PC-3 (cell line): Measurements from ENCODE around the gene NOXRED1. TPM values are rescaled to one million over a fixed set of nuclear protein-coding genes. Genes with fewer than 3 reads are reported as not detected.

Experiments used
- ATAC-seq: fragments of 200-7000 bp; cut with Tn5 transposase; 2 replicates; pipeline ENCODE4 v1.9.1; 2020; ENCODE audit warnings: mild to moderate bottlenecking, moderate library complexity
- BruUV-seq: library from RNA; stranded (reverse); fragments of 400-500 nt; replicated peaks from 2 replicates; lab custom pipeline; 2021; lab: Mats Ljungman, UMichigan
- CTCF ChIA-PET: fragments of 300-600 bp; sonication (Branson Sonifier 250); formaldehyde crosslinking; loops from one replicate; lab custom pipeline; 2022; ENCODE audit warnings: antibody characterized with exemption; lab: Charles Lee
- POLR2A ChIA-PET: fragments of 300-600 bp; sonication (Branson Sonifier 250); formaldehyde crosslinking; loops from one replicate; lab custom pipeline; 2022; ENCODE audit warnings: antibody characterized with exemption; ENCODE audit not compliant: unreplicated experiment; lab: Charles Lee
- DNase-seq: peaks from one replicate; pipeline ENCODE4 v3.0.0-alpha.2; 2015
- H2AFZ ChIP-seq: fragments of 300-600 bp; sonication (generic); 2 replicates; pipeline ENCODE4 v1.6.0; 2016; ENCODE audit warnings: antibody characterized with exemption, low read length
- H3F3A ChIP-seq: fragments of 300-600 bp; sonication (generic); one replicate; pipeline ENCODE4 v1.6.0; 2017; ENCODE audit warnings: antibody characterized with exemption, low read length, control low read depth, mild to moderate bottlenecking; ENCODE audit not compliant: unreplicated experiment
- H3K27ac ChIP-seq: fragments of 300-600 bp; sonication (generic); 2 replicates; pipeline ENCODE4 v1.5.1; 2016; ENCODE audit warnings: mild to moderate bottlenecking, low read length
- H3K27me3 ChIP-seq: fragments of 300-600 bp; sonication (generic); 2 replicates; pipeline ENCODE4 v1.6.1; 2016; ENCODE audit warnings: low read length, mixed read lengths
- H3K36me3 ChIP-seq: fragments of 300-600 bp; sonication (generic); 2 replicates; pipeline ENCODE4 v1.6.1; 2016; ENCODE audit warnings: low read depth, mixed run types, low read length, mixed read lengths
- H3K4me1 ChIP-seq: fragments of 300-600 bp; sonication (generic); 2 replicates; pipeline ENCODE4 v1.5.1; 2016; ENCODE audit warnings: low read length; ENCODE audit not compliant: insufficient read depth
- H3K4me2 ChIP-seq: fragments of 300-600 bp; sonication (generic); 2 replicates; pipeline ENCODE4 v1.6.0; 2016; ENCODE audit warnings: low read length
- H3K4me3 ChIP-seq: fragments of 300-600 bp; sonication (generic); 2 replicates; pipeline ENCODE4 v1.5.1; 2016; ENCODE audit warnings: mild to moderate bottlenecking, low read length, mixed read lengths
- H3K79me2 ChIP-seq: fragments of 300-600 bp; sonication (generic); 2 replicates; pipeline ENCODE4 v1.6.1; 2017; ENCODE audit warnings: low read length, mixed read lengths
- H3K9ac ChIP-seq: fragments of 300-600 bp; sonication (generic); 2 replicates; pipeline ENCODE4 v1.6.0; 2016; ENCODE audit warnings: mild to moderate bottlenecking, low read length
- H3K9me2 ChIP-seq: fragments of 300-600 bp; sonication (generic); replicated peaks from 2 replicates; pipeline ENCODE4 v1.6.1; 2016; ENCODE audit warnings: mixed run types, low read length, mixed read lengths
- H3K9me3 ChIP-seq: fragments of 300-600 bp; sonication (generic); 2 replicates; pipeline ENCODE4 v1.6.1; 2016; ENCODE audit warnings: low read length, mixed read lengths
- H4K20me1 ChIP-seq: fragments of 300-600 bp; sonication (generic); 2 replicates; pipeline ENCODE4 v1.6.1; 2016; ENCODE audit warnings: low read length, mixed read lengths
- CTCF ChIP-seq: fragments of 300-600 bp; sonication (generic); conservative IDR thresholded peaks from 2 replicates; pipeline ENCODE4 v1.5.1; 2017; ENCODE audit warnings: antibody characterized with exemption, low read depth, mild to moderate bottlenecking, low read length
- EZH2 ChIP-seq: fragments of 300-600 bp; sonication (generic); IDR thresholded peaks from one replicate; pipeline ENCODE4 v1.6.1; 2017; ENCODE audit warnings: antibody characterized with exemption, mild to moderate bottlenecking, low read length; ENCODE audit not compliant: unreplicated experiment
- EZH2phosphoT487 ChIP-seq: fragments of 300-600 bp; sonication (generic); IDR thresholded peaks from 2 replicates; pipeline ENCODE4 v1.6.1; 2018; ENCODE audit warnings: mild to moderate bottlenecking, antibody characterized with exemption, low read length, borderline replicate concordance
- intact Hi-C: fragments of 100-400 bp; cut with micrococcal nuclease; formaldehyde crosslinking; loops from 2 replicates; pipeline ENCODE4 v1.9.0; 2023
- total RNA-seq: library from RNA; depleted of rRNA; stranded (reverse); fragments of >200 nt; gene quantifications from 2 replicates; pipeline ENCODE4 v1.2.3, GENCODE V29; 2014

NOXRED1 gene
- total RNA-seq, 1 experiment from 2014 or later: 0.33 TPM

- DNase-seq (no peak), ATAC-seq (no peak)
- ChIA-PET POLR2A (no interaction called here), CTCF (no interaction called here)
- BruUV-seq: TSS peak; percentile 34
- Histone ChIP-seq H3K27me3 (no peaks in the 10 kb centered on the region), H3F3A (no peaks in the 10 kb centered on the region), H2AFZ (peak overlapping the region; percentile 98; the same call in 1 of the 2 replicates), H3K4me1 (peaks cover 27% of the 10 kb centered on the region), H4K20me1 (no peaks in the 10 kb centered on the region), H3K9me2 (no peaks in the 10 kb centered on the region), H3K9ac (peak overlapping the region; percentile 86), H3K4me3 (peak overlapping the region; percentile 92), H3K27ac (no peak overlapping the region), H3K9me3 (no peaks in the 10 kb centered on the region), H3K79me2 (peaks cover 35% of the 10 kb centered on the region), H3K36me3 (no peaks in the 10 kb centered on the region), H3K4me2 (peak overlapping the region; percentile 92)
- intact Hi-C loops: no loop called here
- TF ChIP-seq CTCF (no peak), EZH2phosphoT487 (no peak), EZH2 (no peak)
These were observed 48.0 kb downstream of the NOXRED1 start for GRCh38 chr14:77375164-77375950.

DNA sequence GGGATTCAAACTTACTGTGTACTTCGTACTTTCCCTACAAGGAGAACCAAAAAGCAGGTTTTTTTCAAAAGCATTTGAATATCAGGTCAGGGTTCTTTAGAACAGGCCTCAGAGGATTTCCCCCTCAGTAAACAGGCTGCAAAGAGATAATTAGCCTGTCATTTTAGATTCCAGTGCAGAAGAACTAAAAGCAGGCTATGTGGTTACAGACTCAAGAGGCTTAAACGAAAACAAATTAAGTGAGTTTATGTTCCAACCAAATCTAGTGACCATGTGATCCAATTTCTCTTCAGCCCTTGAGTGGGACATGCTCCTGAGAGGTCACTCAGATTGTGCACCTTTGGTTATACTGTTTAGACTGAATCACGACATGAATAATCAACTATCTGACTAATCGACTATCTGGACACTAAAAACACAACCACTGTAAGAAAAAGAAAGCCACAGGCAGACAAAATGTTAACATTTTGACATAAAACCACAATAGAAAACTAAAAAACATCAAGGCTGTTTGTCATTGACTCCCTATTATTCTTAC lies 51.0 kb downstream of the NOXRED1 start:
- no peak overlapping the region for H3K4me2 ChIP-seq
- no TSS peak for BruUV-seq
- H4K20me1 ChIP-seq: no peaks in the 10 kb centered on the region
- no peak overlapping the region for H3K27ac ChIP-seq
- peaks cover 22% of the 10 kb centered on the region for H3K4me1 ChIP-seq
- ATAC-seq (no peak), DNase-seq (peak; percentile 57)
- ChIA-PET CTCF (no interaction called here), POLR2A (no interaction called here)
- intact Hi-C loops: no loop called here
- H3K4me3 ChIP-seq: no peak overlapping the region
- no peaks in the 10 kb centered on the region for H3K36me3 ChIP-seq
- no peaks in the 10 kb centered on the region for H3K9me2 ChIP-seq
- no peak for TF ChIP-seq EZH2
- no peak for TF ChIP-seq EZH2phosphoT487
- TF ChIP-seq CTCF: no peak
- H3K79me2 ChIP-seq: peaks cover 35% of the 10 kb centered on the region
- H3F3A ChIP-seq: no peaks in the 10 kb centered on the region
- no peaks in the 10 kb centered on the region for H3K9me3 ChIP-seq
- no peaks in the 10 kb centered on the region for H3K27me3 ChIP-seq
- no peak overlapping the region for H2AFZ ChIP-seq
- no peak overlapping the region for H3K9ac ChIP-seq

DNA sequence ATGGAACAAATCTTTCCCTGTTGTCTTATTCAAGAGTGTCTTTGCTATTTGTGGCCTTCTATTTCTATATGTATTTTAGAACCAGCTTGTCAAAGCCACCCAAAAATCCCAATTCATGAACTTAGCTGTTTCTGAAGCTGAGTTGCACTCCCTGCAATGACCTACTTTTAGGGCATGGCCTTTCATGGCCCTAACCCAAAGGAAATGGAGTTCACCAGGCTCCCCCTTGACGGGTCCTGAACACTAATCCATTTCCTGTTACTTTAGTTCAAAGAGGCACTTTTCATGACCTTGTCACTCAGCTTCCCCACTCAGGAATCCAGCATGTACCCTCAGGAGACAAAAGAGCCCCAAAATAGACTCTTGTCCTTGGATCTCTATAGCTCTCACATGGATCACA lies 54.0 kb downstream of the NOXRED1 start:
- no peak for DNase-seq
- H3F3A ChIP-seq: no peaks in the 10 kb centered on the region
- intact Hi-C loops: no loop called here
- H4K20me1 ChIP-seq: no peaks in the 10 kb centered on the region
- H3K79me2 ChIP-seq: peaks cover 12% of the 10 kb centered on the region
- no TSS peak for BruUV-seq
- ATAC-seq: no peak
- H2AFZ ChIP-seq: no peak overlapping the region
- H3K4me2 ChIP-seq: no peak overlapping the region
- H3K27me3 ChIP-seq: no peaks in the 10 kb centered on the region
- H3K9ac ChIP-seq: no peak overlapping the region
- CTCF ChIA-PET: no interaction called here
- no peak overlapping the region for H3K4me3 ChIP-seq
- peaks cover 11% of the 10 kb centered on the region; the same call in 1 of the 2 replicates for H3K4me1 ChIP-seq
- POLR2A ChIA-PET: no interaction called here
- no peaks in the 10 kb centered on the region for H3K36me3 ChIP-seq
- no peak for TF ChIP-seq CTCF
- no peak for TF ChIP-seq EZH2phosphoT487
- no peak for TF ChIP-seq EZH2
- no peaks in the 10 kb centered on the region for H3K9me3 ChIP-seq
- no peaks in the 10 kb centered on the region for H3K9me2 ChIP-seq
- no peak overlapping the region for H3K27ac ChIP-seq
